GM19468 (cell line): ENCODE data around the gene TMEM80.
"Not testable (repeated sequence)": the region's sequence is repeated elsewhere in the genome, so short reads cannot be mapped to it uniquely, and the experiment has no call there.

ENCODE experiments used
- ATAC-seq: cut with Tn5 transposase; IDR thresholded peaks from one replicate; pipeline ENCODE4 v1.9.1; 2021; ENCODE audit warnings: mild to moderate bottlenecking, moderate library complexity, moderate number of reproducible peaks; ENCODE audit not compliant: unreplicated experiment; ENCODE audit errors: extremely low read depth

Gene TMEM80

DNA sequence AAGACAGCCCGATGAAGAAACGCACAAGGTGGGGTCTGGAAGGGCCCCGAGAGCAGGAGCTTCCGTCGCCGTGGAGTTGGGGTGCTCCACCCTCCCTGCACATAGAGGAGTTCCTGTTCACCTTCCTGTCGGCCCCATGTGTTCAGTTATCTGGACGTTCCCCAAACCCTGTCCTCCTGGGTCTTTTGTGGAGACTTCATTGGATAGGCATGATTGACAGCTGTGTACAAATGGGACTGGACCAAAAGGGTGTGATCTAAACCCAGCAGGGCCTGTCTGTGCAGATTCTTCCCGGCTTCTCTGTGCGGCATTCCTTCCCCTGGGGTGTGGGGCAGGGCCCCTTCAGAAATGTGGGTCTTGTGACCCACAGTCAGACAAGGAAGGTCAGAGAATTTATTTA lies 42.3 kb downstream of the TMEM80 start:
- ATAC-seq = not testable (repeated sequence)

DNA sequence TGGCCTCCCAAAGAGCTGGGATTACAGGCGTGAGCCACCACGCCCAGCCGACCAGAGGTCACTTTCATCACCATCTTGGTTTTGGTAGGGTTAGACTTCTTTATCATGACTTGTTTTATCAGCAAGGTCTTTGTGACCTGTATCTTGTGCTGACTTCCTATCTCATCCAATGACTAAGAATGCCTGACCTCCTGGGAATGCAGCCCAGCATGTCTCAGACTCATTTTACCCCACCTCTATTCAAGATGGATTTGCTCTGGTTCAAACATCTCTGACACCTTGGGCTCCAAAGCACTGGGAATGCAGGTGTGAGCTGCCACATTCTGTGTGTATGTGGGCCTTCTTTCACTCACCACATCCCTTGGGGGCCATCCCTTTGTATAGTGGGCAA lies 46.5 kb downstream of the TMEM80 start:
- no peak for ATAC-seq

DNA sequence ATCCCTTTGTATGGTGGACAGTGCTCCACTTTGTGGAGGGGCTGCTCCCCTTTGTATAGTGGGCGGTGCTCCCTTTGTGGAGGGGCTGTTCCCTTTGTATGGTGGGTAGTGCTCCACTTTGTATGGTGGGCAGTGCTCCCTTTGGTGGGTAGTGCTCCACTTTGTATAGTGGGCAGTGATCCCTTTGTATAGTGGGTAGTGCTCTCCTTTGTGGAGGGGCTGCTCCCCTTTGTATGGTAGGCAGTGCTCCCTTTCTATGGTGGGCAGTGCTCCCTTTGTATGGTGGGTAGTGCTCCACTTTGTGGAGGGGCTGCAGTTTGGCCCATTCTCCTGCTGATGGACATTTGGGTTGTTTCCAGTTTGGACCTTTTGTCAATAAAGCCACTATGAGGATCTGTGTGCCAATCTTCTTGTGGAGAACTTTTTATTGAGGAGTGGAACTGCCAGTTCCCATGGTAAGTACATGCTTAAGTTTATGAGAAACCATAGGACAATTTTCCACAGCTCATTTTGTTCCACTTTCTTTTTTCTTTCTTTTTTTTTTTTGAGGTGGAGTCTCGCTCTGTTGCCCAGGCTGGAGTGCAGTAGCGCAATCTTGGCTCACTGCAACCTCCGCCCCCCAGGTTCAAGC lies 47.1 kb downstream of the TMEM80 start:
- ATAC-seq = no peak

DNA sequence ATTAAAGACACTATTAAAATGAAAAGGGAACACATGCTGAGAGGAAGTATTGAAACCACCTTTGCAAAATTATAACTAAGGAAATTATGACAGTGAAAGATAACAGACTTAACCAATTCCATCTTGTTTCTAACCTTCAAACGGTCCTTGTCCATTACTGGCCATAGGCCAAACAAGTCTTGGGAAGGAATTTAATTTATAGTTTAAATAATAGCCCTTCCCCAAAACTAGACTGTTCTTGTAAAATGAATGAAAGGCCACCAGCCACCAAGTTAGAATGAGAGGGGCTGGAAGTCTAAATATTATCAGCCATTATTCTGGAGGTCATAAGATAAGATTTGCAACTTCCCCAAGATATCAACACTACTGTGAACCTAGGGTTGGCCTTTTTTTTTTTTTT lies 49.8 kb downstream of the TMEM80 start:
- ATAC-seq = no peak

DNA sequence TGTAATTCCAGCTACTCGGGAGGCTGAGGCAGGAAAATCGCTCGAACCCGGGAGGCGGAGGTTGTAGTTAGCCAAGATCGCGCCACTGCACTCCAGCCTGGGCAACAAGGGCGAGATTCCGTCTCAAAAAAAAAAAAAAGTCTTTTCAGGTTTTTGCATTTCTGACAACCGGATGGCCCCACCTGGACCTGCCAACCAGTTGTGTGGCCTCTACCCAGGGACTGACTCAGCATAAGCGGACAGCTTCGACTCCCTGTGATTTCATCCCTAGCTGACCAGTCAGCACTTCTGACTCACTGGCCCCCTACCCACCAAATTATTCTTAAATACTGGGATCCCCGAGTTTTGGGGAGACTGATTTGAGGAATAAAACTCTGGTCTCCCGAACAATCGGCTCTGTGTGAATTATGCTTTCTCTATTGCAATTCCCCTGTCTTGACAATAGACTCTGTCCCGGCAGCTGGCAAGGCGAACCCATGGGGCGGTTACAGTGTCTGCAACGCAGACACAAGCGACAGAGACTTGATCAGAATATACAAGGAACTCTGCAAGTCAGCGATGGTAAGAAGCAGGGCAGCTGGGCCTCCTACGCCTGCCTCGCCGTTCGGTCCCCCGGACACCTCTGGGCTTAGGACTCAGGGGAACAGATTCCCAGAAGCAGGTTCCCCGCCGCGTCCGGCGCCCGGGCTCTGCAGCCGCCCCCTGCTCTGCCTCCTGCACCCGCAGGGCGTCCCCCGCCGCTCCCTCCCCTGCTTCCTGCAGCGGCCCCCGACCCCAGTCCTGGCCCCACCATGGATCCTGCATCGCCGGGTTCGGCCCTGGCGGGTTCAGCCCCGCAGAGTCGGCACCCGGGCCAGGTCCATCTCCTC lies 50.9 kb downstream of the TMEM80 start:
- ATAC-seq = no peak

DNA sequence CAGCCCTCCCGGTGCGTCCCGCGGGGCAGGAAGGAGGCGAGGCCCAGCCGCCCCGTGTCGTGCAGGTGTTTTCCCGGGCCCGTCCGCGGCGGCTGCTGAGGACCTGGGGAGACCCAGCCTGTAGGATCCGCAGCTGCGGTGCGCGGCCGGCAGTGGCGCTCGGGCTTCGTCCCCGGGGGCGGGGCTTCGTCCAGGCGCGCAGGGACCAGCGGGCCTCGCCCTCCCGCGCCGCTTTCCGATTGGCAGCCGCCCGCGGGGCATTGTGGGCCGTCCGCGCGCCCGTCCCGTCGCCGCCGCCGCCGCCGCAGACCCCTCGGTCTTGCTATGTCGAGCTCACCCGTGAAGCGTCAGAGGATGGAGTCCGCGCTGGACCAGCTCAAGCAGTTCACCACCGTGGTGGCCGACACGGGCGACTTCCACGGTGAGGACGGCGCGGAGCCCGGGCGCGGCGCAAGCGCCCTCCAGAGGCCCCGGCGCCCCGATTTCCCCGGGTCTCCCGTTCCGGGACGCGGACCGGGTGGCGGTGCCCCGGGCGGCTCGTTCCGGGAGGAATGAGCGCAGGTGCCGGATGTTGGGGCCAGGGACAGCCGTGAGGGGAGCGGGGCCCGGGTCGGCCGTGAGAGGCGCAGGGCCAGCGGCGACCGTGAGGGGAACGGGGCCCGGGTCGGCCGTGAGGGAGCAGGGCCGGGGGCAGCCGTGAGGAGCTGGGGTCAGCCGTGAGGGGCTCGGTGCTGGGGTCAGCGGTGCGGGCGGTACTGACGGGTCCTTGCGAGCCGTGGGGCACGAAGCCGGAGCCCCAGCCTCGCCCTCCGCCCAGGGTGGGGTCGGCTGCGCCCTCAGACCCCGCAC lies 51.8 kb downstream of the TMEM80 start, which contains the start of gene TALDO1:
Gene TALDO1 (plus strand): TSS at position 307 of the 849 bp plus-strand sequence. CDS start 18 bp downstream, at position 325.
- ATAC-seq = peak; percentile 69

DNA sequence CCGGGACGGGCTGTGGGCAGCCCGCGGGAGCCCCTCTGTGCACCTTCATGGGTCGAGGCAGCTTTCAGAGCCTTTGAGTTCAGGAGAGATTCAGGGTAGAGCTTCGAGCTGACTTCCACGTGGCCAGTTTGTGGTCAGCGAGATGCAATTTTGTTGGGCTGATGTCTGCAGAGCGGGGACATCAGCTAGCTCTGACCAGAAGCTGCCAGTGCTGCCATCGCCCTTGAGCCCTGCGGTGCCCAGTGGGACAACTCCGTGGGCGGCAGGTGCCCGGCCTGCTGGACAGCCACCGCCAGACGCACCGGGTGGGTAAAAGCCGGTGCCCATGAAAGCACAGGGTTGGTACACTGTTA lies 52.4 kb downstream of the TMEM80 start:
- no peak for ATAC-seq

DNA sequence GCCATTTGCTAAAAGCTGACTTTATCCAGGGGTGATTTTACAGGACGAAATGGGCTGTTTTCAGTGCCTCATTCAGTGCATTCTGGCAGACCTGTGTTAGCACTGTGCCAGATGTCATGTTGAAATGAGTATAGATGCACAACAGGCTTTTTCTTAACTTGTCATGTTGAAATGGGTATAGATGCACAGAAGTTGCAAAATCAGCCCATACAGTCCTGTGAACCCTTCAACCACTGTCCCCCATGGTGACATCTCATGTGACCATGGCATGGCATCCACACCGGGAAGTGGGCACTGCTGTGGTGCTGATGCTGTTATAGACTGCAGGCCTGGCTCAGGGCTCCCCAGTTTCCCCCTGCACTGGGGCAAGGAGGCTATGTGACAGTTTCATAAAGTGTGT lies 54.1 kb downstream of the TMEM80 start:
- ATAC-seq = no peak
